Liver (tissue), 3 donors: Measurements from ENCODE around the gene UGT1A6.

ENCODE experiments used
- CTCF ChIP-seq: fragments of 150-350 bp; IDR thresholded peaks from 2 replicates; pipeline ENCODE4 v1.5.1; 2017; ENCODE audit warnings: improper control_type of control experiment, low read depth, low read length; ENCODE audit not compliant: missing input control
- EGR1 ChIP-seq, 2 donors: IDR thresholded peaks; 2 replicates each; pipeline ENCODE4 v1.6.1; 2016 to 2018; ENCODE audit warnings: antibody characterized with exemption in 2 of 2, low read depth in 2 of 2
- FOXA1 ChIP-seq: IDR thresholded peaks from 2 replicates; pipeline ENCODE4 v1.6.1; 2016; ENCODE audit warnings: antibody characterized with exemption
- JUND ChIP-seq, 2 donors: IDR thresholded peaks; 2 replicates each; pipeline ENCODE4 v1.6.1; 2016; ENCODE audit warnings: antibody characterized with exemption in 2 of 2
- SP1 ChIP-seq: IDR thresholded peaks from 2 replicates; pipeline ENCODE4 v1.6.1; 2018; ENCODE audit warnings: antibody characterized with exemption, mild to moderate bottlenecking
- YY1 ChIP-seq: IDR thresholded peaks from 2 replicates; pipeline ENCODE4 v1.6.1; 2016; ENCODE audit warnings: antibody characterized with exemption, mild to moderate bottlenecking
- donor health status: healthy.
- donor health status: healthy.

GRCh38 chr2:233800208-233800607 lies 107.5 kb downstream of the UGT1A6 start:
- TF ChIP-seq YY1 (no peak), FOXA1 (no peak), CTCF (no peak), SP1 (no peak), JUND (IDR thresholded peaks at IDR 0.05) (no peak), EGR1 (IDR thresholded peaks at IDR 0.05; ENCODE audit: low read depth in 2 of 2) (no peak)
